Colonic mucosa (tissue), 4 donors: ENCODE data around the gene PCID2. TPM values are rescaled to one million over a fixed set of nuclear protein-coding genes. Genes with fewer than 3 reads are reported as not detected.
A peak's percentile ranks its signal among the peaks of the same experiment; 100 is the strongest.

ENCODE experiments used
- DNase-seq: peaks from one replicate; pipeline ENCODE4 v3.0.0-alpha.2; 2020
- H3K27ac ChIP-seq: fragments of 200-600 bp; one replicate; pipeline ENCODE4 v1.8.0; 2021
- H3K27me3 ChIP-seq: fragments of 200-600 bp; one replicate; pipeline ENCODE4 v1.8.0; 2021
- H3K36me3 ChIP-seq: fragments of 200-600 bp; one replicate; pipeline ENCODE4 v1.8.0; 2021
- H3K4me1 ChIP-seq: fragments of 200-600 bp; one replicate; pipeline ENCODE4 v1.8.0; 2021; ENCODE audit warnings: mild to moderate bottlenecking
- H3K4me3 ChIP-seq: fragments of 200-600 bp; one replicate; pipeline ENCODE4 v1.8.0; 2021
- H3K9ac ChIP-seq, 2 donors: one replicate each; pipeline ENCODE4 v1.7.0; 2013; ENCODE audit warnings: control low read depth in 2 of 2, low read depth in 2 of 2, low read length in 2 of 2
- H3K9me3 ChIP-seq: fragments of 200-600 bp; one replicate; pipeline ENCODE4 v1.8.0; 2021
- intact Hi-C: fragments of 100-400 bp; cut with DNase I; formaldehyde crosslinking; loops from one replicate; pipeline ENCODE4 v1.14.1; 2022
- total RNA-seq, 2 donors: library from RNA; stranded (reverse); fragmentation: NEBNext Ultra II Directional in 1 of 2; extraction: Animal tissue kit (Norgen Biotek cat#: 25700) in 1 of 2; gene quantifications; one replicate each; pipeline ENCODE4 v1.2.1, GENCODE V29; 2021
- TF ChIP-seq, protein P1 (sequence below): fragments of 200-600 bp; IDR thresholded peaks from one replicate; pipeline ENCODE4 v1.8.0; 2022; ENCODE audit warnings: antibody characterized with exemption, mild to moderate bottlenecking
- donor health status: healthy.
- donor health status: DM: no; HTN: no; CAD: no.
- donor health status: DM: no; HTN: no; CAD: no.

The PCID2 gene
- total RNA-seq, 2 donors from 2014 or later = 23.4 to 40.2 TPM

DNA sequence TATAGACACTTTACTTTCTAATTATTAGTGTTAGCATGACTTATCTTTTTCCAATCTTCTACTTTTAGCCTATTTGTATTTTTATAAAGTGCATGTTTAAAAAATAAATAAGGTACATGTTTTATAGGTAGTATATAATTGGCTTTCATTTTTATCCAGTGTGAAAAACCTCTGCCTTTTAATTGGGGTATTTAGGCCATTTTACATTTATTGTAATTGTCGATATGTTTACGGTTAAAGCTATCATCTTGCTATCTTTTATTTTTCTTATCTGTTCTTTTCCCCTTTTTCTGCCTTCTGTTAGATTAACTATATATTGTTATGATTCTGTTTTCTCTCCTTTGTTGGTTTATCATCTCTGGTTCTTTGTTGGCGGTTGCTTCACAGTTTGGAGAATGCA lies 40.9 kb downstream of the PCID2 start:
- intact Hi-C loops = no loop called here
- H3K9ac ChIP-seq = no peak overlapping the region
- H3K4me1 ChIP-seq = no peaks in the 10 kb centered on the region
- no peak overlapping the region for H3K4me3 ChIP-seq
- no peaks in the 10 kb centered on the region for H3K9me3 ChIP-seq
- H3K27me3 ChIP-seq = no peaks in the 10 kb centered on the region
- H3K36me3 ChIP-seq = no peaks in the 10 kb centered on the region
- no peak overlapping the region for H3K27ac ChIP-seq
- no peak for DNase-seq
- TF ChIP-seq, protein P1, sequence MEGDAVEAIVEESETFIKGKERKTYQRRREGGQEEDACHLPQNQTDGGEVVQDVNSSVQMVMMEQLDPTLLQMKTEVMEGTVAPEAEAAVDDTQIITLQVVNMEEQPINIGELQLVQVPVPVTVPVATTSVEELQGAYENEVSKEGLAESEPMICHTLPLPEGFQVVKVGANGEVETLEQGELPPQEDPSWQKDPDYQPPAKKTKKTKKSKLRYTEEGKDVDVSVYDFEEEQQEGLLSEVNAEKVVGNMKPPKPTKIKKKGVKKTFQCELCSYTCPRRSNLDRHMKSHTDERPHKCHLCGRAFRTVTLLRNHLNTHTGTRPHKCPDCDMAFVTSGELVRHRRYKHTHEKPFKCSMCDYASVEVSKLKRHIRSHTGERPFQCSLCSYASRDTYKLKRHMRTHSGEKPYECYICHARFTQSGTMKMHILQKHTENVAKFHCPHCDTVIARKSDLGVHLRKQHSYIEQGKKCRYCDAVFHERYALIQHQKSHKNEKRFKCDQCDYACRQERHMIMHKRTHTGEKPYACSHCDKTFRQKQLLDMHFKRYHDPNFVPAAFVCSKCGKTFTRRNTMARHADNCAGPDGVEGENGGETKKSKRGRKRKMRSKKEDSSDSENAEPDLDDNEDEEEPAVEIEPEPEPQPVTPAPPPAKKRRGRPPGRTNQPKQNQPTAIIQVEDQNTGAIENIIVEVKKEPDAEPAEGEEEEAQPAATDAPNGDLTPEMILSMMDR = no peak

DNA sequence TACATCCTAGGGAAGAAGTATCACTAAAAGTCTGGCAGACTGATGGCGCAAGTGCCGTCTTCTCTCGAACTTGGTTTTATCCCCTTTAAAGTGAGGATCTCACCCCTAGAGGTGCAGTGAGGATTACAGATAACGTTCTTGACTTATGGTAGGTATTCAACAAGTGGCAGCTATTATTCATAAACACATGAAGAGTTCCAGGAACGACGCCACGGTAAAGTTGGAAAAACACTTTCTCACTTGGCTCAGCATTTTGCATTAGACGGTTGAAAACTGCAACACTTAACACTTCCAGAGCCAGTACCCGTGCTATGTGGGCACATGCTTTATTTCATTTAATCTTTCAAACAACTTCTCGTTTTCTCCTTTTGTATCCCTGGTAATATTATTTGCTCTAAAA lies 41.3 kb downstream of the PCID2 start:
- TF ChIP-seq, protein P1 = no peak
- H3K27ac ChIP-seq = no peak overlapping the region
- H3K9ac ChIP-seq = peak overlapping the region in 1 of 2 donors; percentile 5
- intact Hi-C loops = no loop called here
- no peak for DNase-seq
- H3K4me3 ChIP-seq = no peak overlapping the region
- no peaks in the 10 kb centered on the region for H3K4me1 ChIP-seq
- H3K36me3 ChIP-seq = no peaks in the 10 kb centered on the region
- H3K9me3 ChIP-seq = no peaks in the 10 kb centered on the region
- H3K27me3 ChIP-seq = no peaks in the 10 kb centered on the region

- no peaks in the 10 kb centered on the region for H3K9me3 ChIP-seq
- H3K9ac ChIP-seq = peak overlapping the region in 1 of 2 donors; percentile 34
- no peak for DNase-seq
- H3K27me3 ChIP-seq = no peaks in the 10 kb centered on the region
- H3K27ac ChIP-seq = no peak overlapping the region
- intact Hi-C loops = no loop called here
- no peak overlapping the region for H3K4me3 ChIP-seq
- TF ChIP-seq, protein P1 = no peak
- H3K36me3 ChIP-seq = no peaks in the 10 kb centered on the region
- no peaks in the 10 kb centered on the region for H3K4me1 ChIP-seq
Observed at GRCh38 chr13:113166681-113167080, 41.8 kb downstream of the PCID2 start.

DNA sequence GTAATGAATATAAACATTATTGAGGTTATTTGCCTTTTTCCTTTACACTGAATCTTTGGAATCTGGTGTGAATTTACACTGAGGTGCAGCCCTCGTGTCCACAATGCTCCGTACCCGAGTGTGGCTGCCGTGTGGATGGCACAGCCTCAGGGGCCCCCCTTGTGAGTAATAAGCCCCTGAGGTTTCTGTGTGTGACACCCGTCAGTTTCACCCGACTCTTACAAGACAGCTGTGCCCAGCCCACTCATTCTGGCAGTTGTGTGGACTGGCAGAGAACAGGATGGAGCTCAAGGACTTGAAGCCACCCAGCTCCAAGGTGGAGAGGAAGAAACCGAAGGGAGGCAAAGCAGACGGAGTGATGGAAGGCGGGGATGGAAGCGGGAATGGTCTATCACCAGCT lies 42.2 kb downstream of the PCID2 start:
- Histone ChIP-seq H3K36me3 (no peaks in the 10 kb centered on the region), H3K9me3 (no peaks in the 10 kb centered on the region), H3K4me3 (no peak overlapping the region), H3K27me3 (no peaks in the 10 kb centered on the region), H3K4me1 (no peaks in the 10 kb centered on the region), H3K9ac (peak overlapping the region in 1 of 2 donors; percentile 34), H3K27ac (no peak overlapping the region)
- TF ChIP-seq, protein P1 = no peak
- intact Hi-C loops = no loop called here
- DNase-seq = no peak

GRCh38 chr13:113164492-113164891 lies 44.0 kb downstream of the PCID2 start:
- intact Hi-C loops = no loop called here
- TF ChIP-seq, protein P1 = no peak
- H3K4me3 ChIP-seq = no peak overlapping the region
- DNase-seq = no peak
- H3K27me3 ChIP-seq = no peaks in the 10 kb centered on the region
- no peaks in the 10 kb centered on the region for H3K36me3 ChIP-seq
- H3K4me1 ChIP-seq = no peaks in the 10 kb centered on the region
- no peak overlapping the region for H3K9ac ChIP-seq
- H3K27ac ChIP-seq = no peak overlapping the region
- H3K9me3 ChIP-seq = no peaks in the 10 kb centered on the region
